Measurements from ENCODE around the gene SMC2. TPM values are rescaled to one million over a fixed set of nuclear protein-coding genes. Genes with fewer than 3 reads are reported as not detected.

SMC2 gene
- total and polyA plus RNA-seq, 2 of the 13 experiments (the other 11 are each of a cell fraction or from before 2014, with no cell fraction given), result 5.6 to 36.7 TPM

- TF ChIP-seq ZBTB44 (CRISPR knock-in tag; IDR thresholded peaks at IDR 0.05), result no peak
- no peak for TF ChIP-seq ZNF761 (CRISPR knock-in tag; conservative IDR thresholded peaks at IDR 0.05)
- no peak for TF ChIP-seq ZC3H4 (CRISPR knock-in tag; IDR thresholded peaks at IDR 0.05; ENCODE audit: borderline replicate concordance)
- TF ChIP-seq ARNT2 (CRISPR knock-in tag; IDR thresholded peaks at IDR 0.05; ENCODE audit: low read depth), result peak; percentile 55; the same call in 1 of the 2 replicates
- TF ChIP-seq FOXJ3 (CRISPR knock-in tag; IDR thresholded peaks at IDR 0.05; ENCODE audit: borderline replicate concordance), result peak; percentile 18; the same call in 1 of the 2 replicates
- TF ChIP-seq SALL2 (CRISPR knock-in tag; IDR thresholded peaks at IDR 0.05), result peak; percentile 70; the same call in 1 of the 2 replicates
- peak; percentile 23; the same call in 1 of the 2 replicates for TF ChIP-seq BCL6 (CRISPR knock-in tag; IDR thresholded peaks at IDR 0.05)
- peak; percentile 73 to 80; a peak in 2 of 4 replicates for TF ChIP-seq HMGXB4 (CRISPR knock-in tag; IDR thresholded peaks at IDR 0.05; ENCODE audit: borderline replicate concordance in 1 of 2, low read depth in 1 of 2)
- no peak for TF ChIP-seq SYNCRIP (IDR thresholded peaks at IDR 0.05; ENCODE audit: insufficient read depth, low read depth, low read length)
- TF ChIP-seq ZNF597 (CRISPR knock-in tag; IDR thresholded peaks at IDR 0.05), result no peak
- TF ChIP-seq MAX (IDR thresholded peaks at IDR 0.05), result peak; percentile 56; the same call in 1 of the 2 replicates
- TF ChIP-seq TP53 (CRISPR knock-in tag; conservative IDR thresholded peaks at IDR 0.05), result peak; percentile 66
- TF ChIP-seq DNMT1 (CRISPR knock-in tag; IDR thresholded peaks at IDR 0.05), result no peak
- peak; percentile 55; the same call in 1 of the 2 replicates for TF ChIP-seq SPEN (CRISPR knock-in tag; IDR thresholded peaks at IDR 0.05; ENCODE audit: low read depth)
- no peak for TF ChIP-seq RFX5 (IDR thresholded peaks at IDR 0.05; ENCODE audit: low read depth, low read length)
- TF ChIP-seq CSRNP2 (CRISPR knock-in tag; conservative IDR thresholded peaks at IDR 0.05; ENCODE audit: low read depth), result no peak
- peak; percentile 70 for TF ChIP-seq ZNF687 (CRISPR knock-in tag; IDR thresholded peaks at IDR 0.05)
Measured at GRCh38 chr9:104093647-104094533, at the start of gene SMC2 (continued).

Data from HepG2 (cell line).